ENCODE results near the gene TINAG.

The TINAG gene

GRCh38 chr6:54267798-54268197 lies 40.4 kb upstream of the TINAG start:
- no peak overlapping the region for H3K4me3 ChIP-seq (ENCODE audit: low read depth, low read length)
- peak; percentile 41; the same call in 1 of the 2 replicates for TF ChIP-seq CTCF (IDR thresholded peaks at IDR 0.05; ENCODE audit: low read depth, low read length)

- H3K4me3 ChIP-seq (ENCODE audit: low read depth, low read length): no peak overlapping the region
- no peak for TF ChIP-seq CTCF (IDR thresholded peaks at IDR 0.05; ENCODE audit: low read depth, low read length)
These were observed 34.9 kb upstream of the TINAG start for GRCh38 chr6:54273214-54273820.

GRCh38 chr6:54274383-54274782 lies 33.9 kb upstream of the TINAG start:
- no peak for TF ChIP-seq CTCF (IDR thresholded peaks at IDR 0.05; ENCODE audit: low read depth, low read length)
- no peak overlapping the region for H3K4me3 ChIP-seq (ENCODE audit: low read depth, low read length)

- no peak for TF ChIP-seq CTCF (IDR thresholded peaks at IDR 0.05; ENCODE audit: low read depth, low read length)
- H3K4me3 ChIP-seq (ENCODE audit: low read depth, low read length): no peak overlapping the region
These were observed 26.1 kb upstream of the TINAG start for GRCh38 chr6:54282186-54282585.

- no peak for TF ChIP-seq CTCF (IDR thresholded peaks at IDR 0.05; ENCODE audit: low read depth, low read length)
- no peak overlapping the region for H3K4me3 ChIP-seq (ENCODE audit: low read depth, low read length)
These were observed 23.9 kb upstream of the TINAG start for GRCh38 chr6:54284161-54284860.

- no peak overlapping the region for H3K4me3 ChIP-seq (ENCODE audit: low read depth, low read length)
- no peak for TF ChIP-seq CTCF (IDR thresholded peaks at IDR 0.05; ENCODE audit: low read depth, low read length)
These were observed 22.6 kb upstream of the TINAG start for GRCh38 chr6:54285595-54285994.

- TF ChIP-seq CTCF (IDR thresholded peaks at IDR 0.05; ENCODE audit: low read depth, low read length): no peak
- H3K4me3 ChIP-seq (ENCODE audit: low read depth, low read length): no peak overlapping the region
These were observed 22.1 kb upstream of the TINAG start for GRCh38 chr6:54286141-54286540.

Measured in WI38 (cell line).